Measurements from ENCODE around the gene SIN3B.
"Not testable (repeated sequence)": the region's sequence is repeated elsewhere in the genome, so short reads cannot be mapped to it uniquely, and the experiment has no call there.

The SIN3B gene

GRCh38 chr19:16829010-16829821 lies at the start of gene SIN3B:
SIN3B (plus strand) TSS chr19:16829398; CDS start chr19:16829421, 23 bp downstream.
- DNase-seq = peak; percentile 85

- DNase-seq = no peak
These were observed 49.5 kb upstream of the SIN3B start for GRCh38 chr19:16779539-16780163.

GRCh38 chr19:16782719-16783118 lies 46.5 kb upstream of the SIN3B start:
- DNase-seq = no peak

GRCh38 chr19:16788479-16788878 lies 40.7 kb upstream of the SIN3B start:
- no peak for DNase-seq

- no peak for DNase-seq
These were observed 40.0 kb upstream of the SIN3B start for GRCh38 chr19:16789238-16789637.

GRCh38 chr19:16790051-16790450 lies 39.1 kb upstream of the SIN3B start:
- no peak for DNase-seq

GRCh38 chr19:16791942-16792341 lies 37.3 kb upstream of the SIN3B start:
- no peak for DNase-seq

GRCh38 chr19:16794456-16795441 lies 34.4 kb upstream of the SIN3B start:
- no peak for DNase-seq

GRCh38 chr19:16795731-16796130 lies 33.5 kb upstream of the SIN3B start:
- no peak for DNase-seq

GRCh38 chr19:16797876-16798275 lies 31.3 kb upstream of the SIN3B start:
- no peak for DNase-seq

- DNase-seq = not testable (repeated sequence)
These were observed 30.9 kb upstream of the SIN3B start for GRCh38 chr19:16798326-16798725.

- no peak for DNase-seq
These were observed 29.5 kb upstream of the SIN3B start for GRCh38 chr19:16799740-16800139.

GRCh38 chr19:16801600-16802013 lies 27.6 kb upstream of the SIN3B start:
- DNase-seq = no peak

GRCh38 chr19:16804176-16804575 lies 25.0 kb upstream of the SIN3B start:
- no peak for DNase-seq

GRCh38 chr19:16807549-16808284 lies 21.5 kb upstream of the SIN3B start:
- no peak for DNase-seq

GRCh38 chr19:16814526-16815100 lies 14.6 kb upstream of the SIN3B start:
- no peak for DNase-seq

- no peak for DNase-seq
These were observed 9.1 kb upstream of the SIN3B start for GRCh38 chr19:16820056-16820455.

GRCh38 chr19:16821081-16821480 lies 8.1 kb upstream of the SIN3B start:
- DNase-seq = no peak

GRCh38 chr19:16822648-16823047 lies 6.5 kb upstream of the SIN3B start:
- DNase-seq = no peak

- no peak for DNase-seq
These were observed 4.4 kb upstream of the SIN3B start for GRCh38 chr19:16824658-16825311.

- DNase-seq = no peak
These were observed 3.7 kb upstream of the SIN3B start for GRCh38 chr19:16825312-16826052.

Data from GDM1 (cell line).